RKO (cell line): ENCODE results near the gene OR8B3.
A peak's percentile ranks its signal among the peaks of the same experiment; 100 is the strongest.
"Not testable (repeated sequence)": the region's sequence is repeated elsewhere in the genome, so short reads cannot be mapped to it uniquely, and the experiment has no call there.

ENCODE experiments used
- DNase-seq: peaks from one replicate; pipeline ENCODE4 v3.0.0-alpha.2; 2016; ENCODE audit warnings: low spot score

OR8B3 gene

GRCh38 chr11:124398924-124399323 lies at the start of gene OR8B3:
Gene OR8B3 (minus strand): TSS chr11:124399024. CDS start chr11:124397351, 1,673 bp downstream.
- DNase-seq: no peak

- peak; percentile 9 for DNase-seq
Observed at GRCh38 chr11:124446916-124447315, 48.1 kb upstream of the OR8B3 start.

- no peak for DNase-seq
Observed at GRCh38 chr11:124445646-124446150, 46.9 kb upstream of the OR8B3 start, which contains the start of gene OR8B8. Gene OR8B8 (minus strand): TSS chr11:124445696. CDS start chr11:124441085, 4,611 bp downstream.

GRCh38 chr11:124442847-124443246 lies 44.0 kb upstream of the OR8B3 start:
- DNase-seq: no peak

GRCh38 chr11:124442442-124442841 lies 43.6 kb upstream of the OR8B3 start:
- DNase-seq: no peak

GRCh38 chr11:124441519-124441918 lies 42.7 kb upstream of the OR8B3 start:
- DNase-seq: no peak

GRCh38 chr11:124441081-124441480 lies 42.3 kb upstream of the OR8B3 start:
- no peak for DNase-seq

- no peak for DNase-seq
Observed at GRCh38 chr11:124440608-124441007, 41.8 kb upstream of the OR8B3 start.

- DNase-seq: no peak
Observed at GRCh38 chr11:124434699-124435098, 35.9 kb upstream of the OR8B3 start.

GRCh38 chr11:124429599-124429998 lies 30.8 kb upstream of the OR8B3 start:
- DNase-seq: no peak

GRCh38 chr11:124424384-124424921 lies 25.6 kb upstream of the OR8B3 start, which contains the start of gene OR8B4:
Gene OR8B4 (minus strand): TSS chr11:124424871. CDS start chr11:124424871, 0 bp downstream.
- DNase-seq: no peak

- no peak for DNase-seq
Observed at GRCh38 chr11:124421043-124421442, 22.2 kb upstream of the OR8B3 start.

- DNase-seq: peak; percentile 72
Observed at GRCh38 chr11:124415356-124415923, 16.6 kb upstream of the OR8B3 start.

- no peak for DNase-seq
Observed at GRCh38 chr11:124409906-124410305, 11.1 kb upstream of the OR8B3 start.

- DNase-seq: peak; percentile 16
Observed at GRCh38 chr11:124405581-124405980, 6.8 kb upstream of the OR8B3 start.

GRCh38 chr11:124403186-124403585 lies 4.4 kb upstream of the OR8B3 start:
- not testable (repeated sequence) for DNase-seq

GRCh38 chr11:124402326-124402922 lies 3.6 kb upstream of the OR8B3 start:
- peak; percentile 84 for DNase-seq

- not testable (repeated sequence) for DNase-seq
Observed at GRCh38 chr11:124396847-124397246, 2.0 kb downstream of the OR8B3 start.

- DNase-seq: peak; percentile 21
Observed at GRCh38 chr11:124394408-124394807, 4.4 kb downstream of the OR8B3 start.

GRCh38 chr11:124384399-124384798 lies 14.4 kb downstream of the OR8B3 start, which contains the start of gene OR8B2:
Gene OR8B2 (minus strand): TSS chr11:124384499. CDS start chr11:124383343, 1,156 bp downstream.
- DNase-seq: no peak

GRCh38 chr11:124382857-124383256 lies 16.0 kb downstream of the OR8B3 start:
- DNase-seq: not testable (repeated sequence)

- DNase-seq: no peak
Observed at GRCh38 chr11:124380585-124380984, 18.2 kb downstream of the OR8B3 start.

- DNase-seq: no peak
Observed at GRCh38 chr11:124376280-124376679, 22.5 kb downstream of the OR8B3 start.
